ENCODE measurements around the gene DNHD1. TPM values are rescaled to one million over a fixed set of nuclear protein-coding genes. Genes with fewer than 3 reads are reported as not detected.

DNHD1 gene
- total RNA-seq, 3 donors from 2014 or later (not counting 1 experiment from before 2014, with no cell fraction given), result 29.6 to 38.3 (median 31.4) TPM

DNA sequence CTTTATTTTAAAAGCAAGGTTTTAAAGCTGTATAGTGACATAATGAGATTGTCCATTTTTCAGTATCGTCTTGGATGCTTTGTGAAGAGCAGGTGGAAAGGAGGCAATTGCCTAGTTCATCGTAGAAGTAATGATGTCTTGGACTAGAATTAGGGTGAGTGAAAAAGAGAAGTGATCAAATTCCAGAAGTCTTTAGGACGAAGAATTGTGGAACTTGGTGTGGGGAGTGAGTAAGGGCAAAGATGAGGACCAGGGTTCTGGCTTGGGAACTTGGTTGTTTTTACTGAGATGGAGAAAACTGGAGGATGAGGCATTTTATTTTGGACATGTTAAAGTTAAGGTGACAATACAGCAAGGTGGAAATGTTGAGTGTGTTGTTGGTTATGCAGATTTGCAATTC is 107.7 kb downstream of the DNHD1 start:
- 42% methylated on average over 3 of the region's 3 CpGs for WGBS (ENCODE audit: insufficient coverage)

DNA sequence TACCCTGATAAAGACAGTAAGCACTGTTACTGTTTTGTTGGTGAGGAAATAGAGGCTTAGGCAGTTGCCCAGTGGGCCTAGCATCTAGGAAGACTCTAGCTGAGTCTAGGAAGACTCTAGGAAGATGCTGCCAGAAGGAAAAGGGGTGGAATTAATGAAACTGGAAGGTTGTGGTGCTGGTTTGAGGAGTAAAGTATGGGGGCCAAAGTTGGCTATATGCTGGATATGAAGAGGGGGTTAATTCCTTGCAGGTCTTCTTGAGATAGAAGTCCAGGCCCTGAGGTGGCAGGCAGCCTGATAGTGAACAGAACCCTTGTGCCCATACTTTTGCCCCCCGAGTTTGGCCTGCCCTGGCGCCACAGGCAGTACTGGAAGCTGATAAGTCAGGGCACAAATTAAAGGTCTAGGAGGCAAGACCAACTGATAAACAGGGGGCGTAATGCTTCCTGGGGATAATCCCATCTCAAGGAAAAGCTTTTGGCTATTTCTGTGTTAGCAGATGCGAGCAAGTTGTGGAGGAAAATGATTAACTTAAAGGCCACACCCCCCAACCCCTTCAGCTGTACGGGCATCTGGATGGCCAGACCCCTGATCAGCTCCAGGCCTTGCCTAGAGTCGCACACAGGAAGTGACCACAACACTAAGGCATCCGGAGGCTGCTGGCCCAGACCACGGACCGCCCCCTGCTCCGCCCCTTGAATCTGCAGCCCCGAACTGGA is 109.5 kb downstream of the DNHD1 start:
- intact Hi-C loops (cut with micrococcal nuclease), result loop anchor here (2.0 to 10.0 kb wide), 2 partner anchors 126 to 138 kb away; partner anchors contain the start of genes ARFIP2 and TIMM10B
- peaks cover 38% of the 10 kb centered on the region for H3K36me3 ChIP-seq (ENCODE audit: control insufficient read depth, insufficient read depth, low read length)

More for the DNA sequence above, 107.7 kb downstream of the DNHD1 start:
- Histone ChIP-seq H3K27me3 (ENCODE audit: control insufficient read depth, insufficient read depth, low read length) (no peaks in the 10 kb centered on the region), H3K36me3 (ENCODE audit: control insufficient read depth, insufficient read depth, low read length) (peaks cover 37% of the 10 kb centered on the region), H3K4me3 (ENCODE audit: low read length) (peak overlapping the region; percentile 85), H3K27ac (ENCODE audit: low read length) (peak overlapping the region; percentile 29), H3K4me1 (ENCODE audit: control insufficient read depth, insufficient read depth, low read length) (peaks cover 63% of the 10 kb centered on the region), H3K9me3 (ENCODE audit: control insufficient read depth, insufficient read depth, low read length) (no peaks in the 10 kb centered on the region)
- DNase-seq (no peak), ATAC-seq (no peak)
- TF ChIP-seq, protein P1, sequence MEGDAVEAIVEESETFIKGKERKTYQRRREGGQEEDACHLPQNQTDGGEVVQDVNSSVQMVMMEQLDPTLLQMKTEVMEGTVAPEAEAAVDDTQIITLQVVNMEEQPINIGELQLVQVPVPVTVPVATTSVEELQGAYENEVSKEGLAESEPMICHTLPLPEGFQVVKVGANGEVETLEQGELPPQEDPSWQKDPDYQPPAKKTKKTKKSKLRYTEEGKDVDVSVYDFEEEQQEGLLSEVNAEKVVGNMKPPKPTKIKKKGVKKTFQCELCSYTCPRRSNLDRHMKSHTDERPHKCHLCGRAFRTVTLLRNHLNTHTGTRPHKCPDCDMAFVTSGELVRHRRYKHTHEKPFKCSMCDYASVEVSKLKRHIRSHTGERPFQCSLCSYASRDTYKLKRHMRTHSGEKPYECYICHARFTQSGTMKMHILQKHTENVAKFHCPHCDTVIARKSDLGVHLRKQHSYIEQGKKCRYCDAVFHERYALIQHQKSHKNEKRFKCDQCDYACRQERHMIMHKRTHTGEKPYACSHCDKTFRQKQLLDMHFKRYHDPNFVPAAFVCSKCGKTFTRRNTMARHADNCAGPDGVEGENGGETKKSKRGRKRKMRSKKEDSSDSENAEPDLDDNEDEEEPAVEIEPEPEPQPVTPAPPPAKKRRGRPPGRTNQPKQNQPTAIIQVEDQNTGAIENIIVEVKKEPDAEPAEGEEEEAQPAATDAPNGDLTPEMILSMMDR (IDR thresholded peaks at IDR 0.05), result no peak
- intact Hi-C loops (cut with micrococcal nuclease), result loop anchor here (1.0 to 10.0 kb wide), 3 partner anchors 63 to 140 kb away; no protein-coding TSS in a partner anchor
- H3K9me3 Mint-ChIP-seq, result no peaks in the 10 kb centered on the region
- H3K36me3 Mint-ChIP-seq, result no peaks in the 10 kb centered on the region
- no peak overlapping the region for H3K27ac Mint-ChIP-seq
- H3K4me3 Mint-ChIP-seq, result no peak overlapping the region
- peaks cover 26 to 28% of the 10 kb centered on the region in 2 donors for H3K4me1 Mint-ChIP-seq
- no peaks in the 10 kb centered on the region for H3K27me3 Mint-ChIP-seq (ENCODE audit: low read depth in 2 of 2)

GRCh38 chr11:6607190-6607795 is 110.2 kb downstream of the DNHD1 start:
- H3K27ac Mint-ChIP-seq, result no peak overlapping the region
- no peaks in the 10 kb centered on the region for H3K27me3 ChIP-seq (ENCODE audit: control insufficient read depth, insufficient read depth, low read length)
- no peaks in the 10 kb centered on the region for H3K27me3 Mint-ChIP-seq (ENCODE audit: low read depth in 2 of 2)
- TF ChIP-seq, protein P1 (IDR thresholded peaks at IDR 0.05), result no peak
- ATAC-seq (no peak), DNase-seq (peak in 1 of 2 donors; percentile 28)
- H3K4me3 Mint-ChIP-seq, result peak overlapping the region; percentile 72
- peak overlapping the region; percentile 90 for H3K27ac ChIP-seq (ENCODE audit: low read length)
- intact Hi-C loops (cut with micrococcal nuclease), result loop anchor here (2.0 to 10.0 kb wide), 2 partner anchors 126 to 138 kb away; partner anchors contain the start of genes ARFIP2 and TIMM10B
- peaks cover 42 to 45% of the 10 kb centered on the region in 2 donors for H3K4me1 Mint-ChIP-seq
- no peak overlapping the region for H3K4me3 ChIP-seq (ENCODE audit: low read length)
- H3K9me3 ChIP-seq (ENCODE audit: control insufficient read depth, insufficient read depth, low read length), result no peaks in the 10 kb centered on the region
- no peaks in the 10 kb centered on the region for H3K9me3 Mint-ChIP-seq
- H3K36me3 ChIP-seq (ENCODE audit: control insufficient read depth, insufficient read depth, low read length), result peaks cover 38% of the 10 kb centered on the region
- peaks cover 71% of the 10 kb centered on the region for H3K4me1 ChIP-seq (ENCODE audit: control insufficient read depth, insufficient read depth, low read length)
- H3K36me3 Mint-ChIP-seq, result no peaks in the 10 kb centered on the region

More for the DNA sequence above, 109.5 kb downstream of the DNHD1 start:
- Mint-ChIP-seq H3K4me3 (peak overlapping the region; percentile 72), H3K27ac (no peak overlapping the region), H3K4me1 (peaks cover 42 to 45% of the 10 kb centered on the region in 2 donors), H3K36me3 (no peaks in the 10 kb centered on the region), H3K9me3 (no peaks in the 10 kb centered on the region), H3K27me3 (ENCODE audit: low read depth in 2 of 2) (no peaks in the 10 kb centered on the region)
- H3K27me3 ChIP-seq (ENCODE audit: control insufficient read depth, insufficient read depth, low read length), result no peaks in the 10 kb centered on the region
- peak; percentile 70 to 74 for DNase-seq
- H3K9me3 ChIP-seq (ENCODE audit: control insufficient read depth, insufficient read depth, low read length), result no peaks in the 10 kb centered on the region
- H3K4me3 ChIP-seq (ENCODE audit: low read length), result peak overlapping the region; percentile 9
- peak; percentile 46 to 64 (median 56) for ATAC-seq
- TF ChIP-seq, protein P1 (IDR thresholded peaks at IDR 0.05), result no peak
- WGBS (ENCODE audit: insufficient coverage), result 22% methylated on average over 11 of the region's 11 CpGs
- peak overlapping the region; percentile 90 for H3K27ac ChIP-seq (ENCODE audit: low read length)
- peaks cover 76% of the 10 kb centered on the region for H3K4me1 ChIP-seq (ENCODE audit: control insufficient read depth, insufficient read depth, low read length)
